ENCODE data around the gene B3GNT3. TPM values are rescaled to one million over a fixed set of nuclear protein-coding genes. Genes with fewer than 3 reads are reported as not detected.

The B3GNT3 gene
- total and polyA plus RNA-seq, 12 donors: 0.03 to 0.39 TPM; not detected in 10

- H3K36me3 ChIP-seq (replicated peaks in 1 of 2): no peaks in the 10 kb centered on the region
- TF ChIP-seq POLR2A (IDR thresholded peaks at IDR 0.05) (no peak), CTCF (IDR thresholded peaks at IDR 0.05) (no peak)
- 51 to 72% (median 59%) methylated on average over 12 to 38 of the region's 38 CpGs for WGBS, 4 donors
- peaks cover 3% of the 10 kb centered on the region for H3K27me3 ChIP-seq
- no peak overlapping the region for H3K4me3 ChIP-seq
- H3K27ac ChIP-seq: no peak overlapping the region
- no peaks in the 10 kb centered on the region for H3K4me1 ChIP-seq (replicated peaks in 1 of 2)
- no peaks in the 10 kb centered on the region for H3K9me3 ChIP-seq (replicated peaks in 1 of 3)
- intact Hi-C loops (cut with DNase I): no loop called here
- no peak for DNase-seq
Measured at GRCh38 chr19:17807731-17808316, 12.9 kb downstream of the B3GNT3 start.

GRCh38 chr19:17811103-17811502 lies 16.2 kb downstream of the B3GNT3 start:
- 87 to 98% (median 91%) methylated on average over 2 of the region's 2 CpGs for WGBS, 4 donors
- intact Hi-C loops (cut with DNase I): no loop called here

GRCh38 chr19:17811681-17812080 lies 16.7 kb downstream of the B3GNT3 start:
- Histone ChIP-seq H3K9me3 (replicated peaks in 1 of 3) (no peaks in the 10 kb centered on the region), H3K4me3 (no peak overlapping the region), H3K36me3 (replicated peaks in 1 of 2) (no peaks in the 10 kb centered on the region), H3K27ac (no peak overlapping the region), H3K4me1 (replicated peaks in 1 of 2) (no peaks in the 10 kb centered on the region), H3K27me3 (peaks cover 10% of the 10 kb centered on the region)
- DNase-seq: no peak
- WGBS, 4 donors: 87 to 90% (median 89%) methylated on average over 10 to 20 of the region's 20 CpGs
- intact Hi-C loops (cut with DNase I): no loop called here
- no peak for TF ChIP-seq POLR2A (IDR thresholded peaks at IDR 0.05)
- no peak for TF ChIP-seq CTCF (IDR thresholded peaks at IDR 0.05)

More at GRCh38 chr19:17811103-17811502, 16.2 kb downstream of the B3GNT3 start:
- Histone ChIP-seq H3K27ac (no peak overlapping the region), H3K4me1 (replicated peaks in 1 of 2) (no peaks in the 10 kb centered on the region), H3K36me3 (replicated peaks in 1 of 2) (no peaks in the 10 kb centered on the region), H3K9me3 (replicated peaks in 1 of 3) (no peaks in the 10 kb centered on the region), H3K4me3 (no peak overlapping the region), H3K27me3 (peaks cover 4% of the 10 kb centered on the region)
- TF ChIP-seq CTCF (IDR thresholded peaks at IDR 0.05): no peak
- no peak for TF ChIP-seq POLR2A (IDR thresholded peaks at IDR 0.05)
- no peak for DNase-seq

GRCh38 chr19:17812099-17812498 lies 17.2 kb downstream of the B3GNT3 start:
- DNase-seq: no peak
- intact Hi-C loops (cut with DNase I): no loop called here
- 55 to 73% (median 66%) methylated on average over 5 of the region's 5 CpGs for WGBS, 4 donors
- Histone ChIP-seq H3K27me3 (peaks cover 11% of the 10 kb centered on the region), H3K27ac (no peak overlapping the region), H3K36me3 (replicated peaks in 1 of 2) (no peaks in the 10 kb centered on the region), H3K9me3 (replicated peaks in 1 of 3) (no peaks in the 10 kb centered on the region), H3K4me1 (replicated peaks in 1 of 2) (no peaks in the 10 kb centered on the region), H3K4me3 (no peak overlapping the region)
- no peak for TF ChIP-seq POLR2A (IDR thresholded peaks at IDR 0.05)
- TF ChIP-seq CTCF (IDR thresholded peaks at IDR 0.05): no peak
